Measurements from ENCODE around the gene BRMS1.

- TF ChIP-seq ZBTB7A (IDR thresholded peaks at IDR 0.05; ENCODE audit: low read depth) (no peak), REST (IDR thresholded peaks at IDR 0.05; ENCODE audit: low read depth) (no peak), YY1 (IDR thresholded peaks at IDR 0.05; ENCODE audit: low read depth) (no peak), EP300 (IDR thresholded peaks at IDR 0.05; ENCODE audit: borderline replicate concordance) (no peak), CEBPB (IDR thresholded peaks at IDR 0.05) (no peak), TAF1 (IDR thresholded peaks at IDR 0.05; ENCODE audit: low read depth) (no peak), TCF12 (IDR thresholded peaks at IDR 0.05; ENCODE audit: low read depth) (no peak)
Observed at GRCh38 chr11:66333220-66333877, 11.6 kb downstream of the BRMS1 start.

Data from Ishikawa (cell line).